NCI-H69 (cell line): ENCODE results near the gene LRRC8C.

Source experiments
- DNase-seq: peaks from one replicate; lab custom pipeline; 2025; lab: John Stamatoyannopoulos, UW

LRRC8C gene

DNA sequence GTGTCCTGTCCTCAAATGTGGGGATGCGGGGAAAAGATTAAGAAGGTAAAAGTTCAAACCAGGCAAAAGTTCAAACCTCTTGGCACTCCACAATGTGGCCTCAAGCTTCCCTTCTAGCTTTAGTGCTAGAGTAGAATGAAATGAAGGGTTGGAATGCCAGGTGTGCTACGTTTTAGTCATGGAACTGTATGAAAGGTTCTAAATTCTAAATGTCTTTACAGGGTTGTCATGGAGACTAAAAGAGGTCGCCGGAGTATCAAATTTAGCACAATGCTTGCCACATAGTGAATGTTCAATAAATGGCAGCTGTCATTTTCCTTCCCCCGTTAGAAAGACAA lies 130.7 kb downstream of the LRRC8C start:
- no peak for DNase-seq

DNA sequence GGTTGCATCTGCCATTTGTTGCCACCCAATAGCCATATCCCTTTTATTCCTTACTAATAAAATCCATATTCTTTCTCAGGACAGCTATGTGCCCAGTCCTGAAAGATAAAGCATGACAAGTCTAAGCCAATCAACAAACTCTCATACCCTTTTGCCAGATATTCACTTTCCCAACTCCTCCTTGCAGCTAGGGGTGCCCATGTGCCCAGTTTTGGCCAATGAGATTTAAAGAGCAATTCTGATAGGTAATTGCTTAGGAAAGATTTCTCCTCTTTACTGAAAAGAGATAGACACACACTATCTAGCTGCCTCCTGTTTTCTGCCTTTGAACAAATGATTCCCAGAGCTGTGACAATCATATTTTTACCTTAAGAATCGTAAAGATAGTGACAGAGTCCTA lies 132.9 kb downstream of the LRRC8C start:
- no peak for DNase-seq

DNA sequence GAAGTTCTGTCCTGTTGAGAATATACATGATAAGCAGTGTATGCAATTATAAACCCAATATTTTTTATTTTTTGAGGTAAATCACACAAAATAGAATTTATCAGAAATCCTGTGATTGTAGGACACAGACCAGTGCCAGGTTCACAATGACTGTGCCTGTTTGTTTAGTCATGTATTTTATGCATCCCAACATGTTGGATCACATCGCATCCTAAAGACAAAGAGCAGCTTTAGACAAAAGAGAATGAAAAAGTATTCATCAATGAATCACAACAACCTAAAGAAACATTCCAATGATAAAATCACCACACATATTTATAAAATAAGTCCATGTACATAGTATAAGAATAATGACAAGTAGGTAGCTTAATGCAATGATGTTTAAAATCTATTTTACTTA lies 134.7 kb downstream of the LRRC8C start:
- DNase-seq = no peak
